ENCODE measurements around the gene AMOTL1.
"Not testable (repeated sequence)": the region's sequence is repeated elsewhere in the genome, so short reads cannot be mapped to it uniquely, and the experiment has no call there.

Gene AMOTL1

GRCh38 chr11:94794287-94795168 lies 26.4 kb downstream of the AMOTL1 start:
- DNase-seq (ENCODE audit: low spot score): no peak

- DNase-seq (ENCODE audit: low spot score): no peak
Observed at GRCh38 chr11:94795476-94796189, 27.5 kb downstream of the AMOTL1 start.

GRCh38 chr11:94796190-94796580 lies 28.0 kb downstream of the AMOTL1 start:
- DNase-seq (ENCODE audit: low spot score): no peak

- DNase-seq (ENCODE audit: low spot score): no peak
Observed at GRCh38 chr11:94796863-94797262, 28.7 kb downstream of the AMOTL1 start.

- no peak for DNase-seq (ENCODE audit: low spot score)
Observed at GRCh38 chr11:94799726-94800125, 31.6 kb downstream of the AMOTL1 start.

- no peak for DNase-seq (ENCODE audit: low spot score)
Observed at GRCh38 chr11:94800414-94800813, 32.3 kb downstream of the AMOTL1 start.

- DNase-seq (ENCODE audit: low spot score): no peak
Observed at GRCh38 chr11:94801866-94802460, 33.8 kb downstream of the AMOTL1 start.

- DNase-seq (ENCODE audit: low spot score): no peak
Observed at GRCh38 chr11:94802501-94802900, 34.3 kb downstream of the AMOTL1 start.

- no peak for DNase-seq (ENCODE audit: low spot score)
Observed at GRCh38 chr11:94803491-94803890, 35.3 kb downstream of the AMOTL1 start.

- DNase-seq (ENCODE audit: low spot score): no peak
Observed at GRCh38 chr11:94804874-94805273, 36.7 kb downstream of the AMOTL1 start.

- no peak for DNase-seq (ENCODE audit: low spot score)
Observed at GRCh38 chr11:94806014-94806413, 37.9 kb downstream of the AMOTL1 start.

- no peak for DNase-seq (ENCODE audit: low spot score)
Observed at GRCh38 chr11:94806419-94806818, 38.3 kb downstream of the AMOTL1 start.

GRCh38 chr11:94809251-94809650 lies 41.1 kb downstream of the AMOTL1 start:
- DNase-seq (ENCODE audit: low spot score): no peak

- DNase-seq (ENCODE audit: low spot score): not testable (repeated sequence)
Observed at GRCh38 chr11:94812724-94813720, 44.9 kb downstream of the AMOTL1 start.

GRCh38 chr11:94814272-94814976 lies 46.3 kb downstream of the AMOTL1 start:
- DNase-seq (ENCODE audit: low spot score): no peak

GRCh38 chr11:94815705-94816344 lies 47.7 kb downstream of the AMOTL1 start:
- DNase-seq (ENCODE audit: low spot score): peak; percentile 30

- no peak for DNase-seq (ENCODE audit: low spot score)
Observed at GRCh38 chr11:94820480-94820879, 52.3 kb downstream of the AMOTL1 start.

GRCh38 chr11:94821439-94821838 lies 53.3 kb downstream of the AMOTL1 start:
- no peak for DNase-seq (ENCODE audit: low spot score)

- DNase-seq (ENCODE audit: low spot score): no peak
Observed at GRCh38 chr11:94822080-94822479, 53.9 kb downstream of the AMOTL1 start.

- DNase-seq (ENCODE audit: low spot score): no peak
Observed at GRCh38 chr11:94823102-94823732, 55.1 kb downstream of the AMOTL1 start.

All from cerebellar cortex (tissue), 1 donor.